Peyer's patch (tissue), 4 donors: Measurements from ENCODE around the gene NBL1. TPM values are rescaled to one million over a fixed set of nuclear protein-coding genes. Genes with fewer than 3 reads are reported as not detected.
"Not testable (repeated sequence)": the region's sequence is repeated elsewhere in the genome, so short reads cannot be mapped to it uniquely, and the experiment has no call there.

ENCODE experiments used
- DNase-seq, 3 donors: peaks; one replicate each; pipeline ENCODE4 v3.0.0-alpha.2; 2017 to 2019
- H3K27ac ChIP-seq, 4 donors: fragments of 200-600 bp; sonication (generic); one replicate each; pipeline ENCODE4 v1.5.1; 2016 to 2019
- H3K27me3 ChIP-seq, 2 donors: fragments of 200-600 bp; sonication (generic); one replicate each; pipeline ENCODE4 v1.5.1; 2019
- H3K36me3 ChIP-seq, 3 donors: fragments of 200-600 bp; sonication (generic); one replicate each; pipeline ENCODE4 v1.5.1; 2016 to 2019
- H3K4me1 ChIP-seq, 4 donors: fragments of 200-600 bp; sonication (generic); one replicate each; pipeline ENCODE4 v1.5.1; 2016 to 2019
- H3K4me3 ChIP-seq, 4 donors: fragments of 200-600 bp; sonication (generic); 1 replicate in 3 of 4; 2 replicates in 1 of 4; pipeline ENCODE4 v1.5.1; 2016 to 2019; ENCODE audit warnings: mild to moderate bottlenecking in 1 of 4
- H3K9me3 ChIP-seq, 4 donors: fragments of 200-600 bp; sonication (generic); one replicate each; pipeline ENCODE4 v1.5.1; 2016 to 2019; ENCODE audit warnings: mild to moderate bottlenecking in 1 of 4
- POLR2A ChIP-seq, 2 donors: fragments of 450-650 bp; IDR thresholded peaks; one replicate each; pipeline ENCODE4 v1.5.1; 2017; ENCODE audit warnings: antibody characterized with exemption in 2 of 2, mild to moderate bottlenecking in 2 of 2, moderate library complexity in 2 of 2
- total RNA-seq, 4 donors: library from RNA; depleted of rRNA; stranded (reverse); fragments of >200 nt; gene quantifications; one replicate each; pipeline ENCODE4 v1.1.0, GENCODE V29; 2016
- TF ChIP-seq, protein P1 (sequence below), 6 experiments: fragments of 450-650 bp in 4 of 6; fragments of 200-600 bp in 2 of 6; sonication (generic) in 1 of 6; IDR thresholded peaks; one replicate each; pipeline ENCODE4 v1.5.1; 2017 to 2019; ENCODE audit warnings: antibody characterized with exemption in 6 of 6, mild to moderate bottlenecking in 3 of 6, moderate library complexity in 1 of 6

The NBL1 gene
- total RNA-seq, 4 donors from 2014 or later = 187 to 348 (median 289) TPM

DNA sequence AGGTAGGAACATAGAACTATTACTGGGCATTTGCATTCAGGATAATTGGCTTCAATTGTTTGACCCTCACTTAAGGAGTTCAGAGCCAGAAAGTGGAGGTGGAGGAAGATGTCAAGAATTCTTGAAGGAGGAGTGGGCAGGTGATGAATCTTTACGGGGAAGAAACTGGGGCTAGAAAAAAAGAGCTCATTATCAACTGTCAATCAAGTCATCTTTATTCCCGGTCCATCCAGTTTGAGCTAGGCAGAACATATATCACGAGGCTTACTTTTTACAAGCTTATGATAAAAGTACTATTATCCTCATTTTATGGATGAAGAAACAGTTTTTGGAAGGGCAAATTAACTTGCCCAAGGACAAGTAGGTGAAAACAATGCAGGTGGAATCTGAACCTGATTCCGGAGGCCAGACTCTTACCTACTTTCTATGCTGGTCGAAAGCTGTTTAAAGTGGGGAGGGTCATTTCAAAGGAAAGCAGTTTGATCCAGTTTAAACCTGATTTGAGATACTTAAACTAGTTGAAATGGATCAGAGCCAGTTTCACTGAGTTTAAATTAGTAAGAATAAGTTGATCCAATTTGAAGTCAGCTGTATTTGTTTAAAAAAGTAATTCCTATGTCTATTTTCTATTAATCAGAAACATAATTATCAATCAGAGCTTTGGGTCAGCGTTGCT, 13.3 kb upstream of the NBL1 start:
- Histone ChIP-seq H3K27ac (no peak overlapping the region), H3K9me3 (no peaks in the 10 kb centered on the region), H3K4me1 (no peaks in the 10 kb centered on the region), H3K4me3 (no peak overlapping the region), H3K27me3 (no peaks in the 10 kb centered on the region), H3K36me3 (peaks cover 0 to 25% (median 0%) of the 10 kb centered on the region in 3 donors)
- no peak for TF ChIP-seq POLR2A (IDR thresholded peaks at IDR 0.05)
- TF ChIP-seq, protein P1, sequence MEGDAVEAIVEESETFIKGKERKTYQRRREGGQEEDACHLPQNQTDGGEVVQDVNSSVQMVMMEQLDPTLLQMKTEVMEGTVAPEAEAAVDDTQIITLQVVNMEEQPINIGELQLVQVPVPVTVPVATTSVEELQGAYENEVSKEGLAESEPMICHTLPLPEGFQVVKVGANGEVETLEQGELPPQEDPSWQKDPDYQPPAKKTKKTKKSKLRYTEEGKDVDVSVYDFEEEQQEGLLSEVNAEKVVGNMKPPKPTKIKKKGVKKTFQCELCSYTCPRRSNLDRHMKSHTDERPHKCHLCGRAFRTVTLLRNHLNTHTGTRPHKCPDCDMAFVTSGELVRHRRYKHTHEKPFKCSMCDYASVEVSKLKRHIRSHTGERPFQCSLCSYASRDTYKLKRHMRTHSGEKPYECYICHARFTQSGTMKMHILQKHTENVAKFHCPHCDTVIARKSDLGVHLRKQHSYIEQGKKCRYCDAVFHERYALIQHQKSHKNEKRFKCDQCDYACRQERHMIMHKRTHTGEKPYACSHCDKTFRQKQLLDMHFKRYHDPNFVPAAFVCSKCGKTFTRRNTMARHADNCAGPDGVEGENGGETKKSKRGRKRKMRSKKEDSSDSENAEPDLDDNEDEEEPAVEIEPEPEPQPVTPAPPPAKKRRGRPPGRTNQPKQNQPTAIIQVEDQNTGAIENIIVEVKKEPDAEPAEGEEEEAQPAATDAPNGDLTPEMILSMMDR (IDR thresholded peaks at IDR 0.05) = no peak
- no peak for DNase-seq

DNA sequence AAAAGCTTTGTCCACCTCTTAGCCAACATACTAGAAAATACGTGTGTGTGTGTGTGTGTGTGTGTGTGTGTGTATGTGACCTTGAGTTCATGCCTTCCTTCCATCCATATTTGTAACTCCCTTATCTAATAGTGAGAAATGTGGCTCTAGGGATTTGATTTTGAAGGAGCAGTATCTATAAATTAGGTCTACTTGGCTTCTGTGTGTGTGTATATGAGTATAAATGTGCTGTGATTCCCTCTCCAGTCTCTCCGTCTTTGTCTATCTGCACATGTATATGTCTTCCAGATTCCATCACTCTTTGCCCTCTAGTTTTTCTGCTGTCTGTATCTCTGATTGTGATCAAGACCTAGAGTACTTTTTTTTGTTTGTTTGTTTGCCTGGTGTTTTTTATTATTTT, 11.9 kb upstream of the NBL1 start:
- no peak for DNase-seq
- Histone ChIP-seq H3K4me3 (no peak overlapping the region), H3K27ac (no peak overlapping the region), H3K9me3 (no peaks in the 10 kb centered on the region), H3K27me3 (no peaks in the 10 kb centered on the region), H3K4me1 (no peaks in the 10 kb centered on the region), H3K36me3 (peaks cover 0 to 12% (median 0%) of the 10 kb centered on the region in 3 donors)
- TF ChIP-seq, protein P1 (IDR thresholded peaks at IDR 0.05) = no peak
- TF ChIP-seq POLR2A (IDR thresholded peaks at IDR 0.05) = no peak

DNA sequence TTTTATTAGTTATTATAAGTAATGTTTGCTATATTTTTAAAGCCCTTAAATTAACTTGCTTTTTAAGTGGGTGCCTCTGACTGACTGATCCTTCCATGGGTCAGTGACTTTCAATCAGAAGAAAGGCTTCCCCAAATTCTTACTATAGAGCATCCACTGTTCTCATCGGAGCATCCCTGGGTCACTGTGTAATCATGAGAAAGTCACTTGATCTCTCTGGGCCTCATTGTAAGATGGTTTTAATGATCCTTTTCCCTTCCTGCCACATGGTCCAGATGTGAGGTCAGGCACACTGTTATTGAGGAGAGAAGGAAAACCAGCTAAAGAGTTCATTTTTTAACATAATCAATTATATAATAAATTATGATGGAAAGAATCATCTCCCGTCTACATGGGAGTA, 11.0 kb upstream of the NBL1 start:
- Histone ChIP-seq H3K4me1 (no peaks in the 10 kb centered on the region), H3K27ac (no peak overlapping the region), H3K36me3 (peaks cover 0 to 3% (median 0%) of the 10 kb centered on the region in 3 donors), H3K27me3 (no peaks in the 10 kb centered on the region), H3K4me3 (no peak overlapping the region), H3K9me3 (no peaks in the 10 kb centered on the region)
- no peak for DNase-seq
- TF ChIP-seq POLR2A (IDR thresholded peaks at IDR 0.05) = no peak
- TF ChIP-seq, protein P1 (IDR thresholded peaks at IDR 0.05) = no peak

DNA sequence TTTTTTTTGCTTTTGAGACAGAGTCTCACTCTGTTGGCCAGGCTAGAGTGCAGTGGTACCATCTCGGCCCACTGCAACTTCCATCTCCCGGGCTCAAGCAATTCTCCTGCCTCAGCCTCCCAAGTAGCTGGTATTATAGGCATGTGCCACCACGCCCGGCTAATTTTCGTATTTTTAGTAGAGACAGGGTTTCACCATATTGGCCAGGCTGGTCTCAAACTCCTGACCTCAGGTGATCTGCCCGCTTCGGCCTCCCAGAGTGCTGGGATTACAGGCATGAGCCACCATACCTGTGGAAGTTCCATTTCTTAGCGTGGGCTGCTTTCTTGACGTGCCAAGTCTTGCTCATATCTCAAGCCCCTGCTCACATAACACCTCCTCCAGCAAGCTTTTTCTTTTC, 9.0 kb upstream of the NBL1 start:
- H3K27me3 ChIP-seq, H3K36me3 ChIP-seq, H3K4me1 ChIP-seq, H3K9me3 ChIP-seq, DNase-seq, H3K4me3 ChIP-seq, H3K27ac ChIP-seq: not testable (repeated sequence)

DNA sequence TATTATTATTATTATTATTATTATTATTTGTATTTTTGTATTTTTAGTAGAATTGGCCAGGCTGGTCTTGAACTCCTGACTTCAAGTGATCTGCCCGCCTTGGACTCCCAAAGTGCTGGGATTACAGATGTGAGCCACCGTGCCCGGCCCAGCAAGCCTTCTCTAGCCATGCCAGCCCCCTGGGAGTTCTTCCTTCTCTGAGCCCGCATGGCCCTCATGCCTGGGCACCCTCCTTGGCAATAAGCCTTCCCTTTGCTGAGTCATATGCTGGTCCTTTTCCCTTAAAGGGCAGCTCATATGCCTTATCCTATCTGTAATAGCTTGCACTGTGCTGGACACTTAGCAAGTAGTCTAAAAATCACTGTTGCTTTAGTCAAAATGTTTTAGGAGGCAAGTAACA, 8.5 kb upstream of the NBL1 start:
- Histone ChIP-seq H3K9me3 (no peaks in the 10 kb centered on the region), H3K4me3 (no peak overlapping the region), H3K4me1 (peaks cover 0 to 5% (median 0%) of the 10 kb centered on the region in 4 donors), H3K36me3 (no peaks in the 10 kb centered on the region), H3K27ac (no peak overlapping the region), H3K27me3 (no peaks in the 10 kb centered on the region)
- TF ChIP-seq, protein P1 (IDR thresholded peaks at IDR 0.05) = no peak
- no peak for TF ChIP-seq POLR2A (IDR thresholded peaks at IDR 0.05)
- no peak for DNase-seq

DNA sequence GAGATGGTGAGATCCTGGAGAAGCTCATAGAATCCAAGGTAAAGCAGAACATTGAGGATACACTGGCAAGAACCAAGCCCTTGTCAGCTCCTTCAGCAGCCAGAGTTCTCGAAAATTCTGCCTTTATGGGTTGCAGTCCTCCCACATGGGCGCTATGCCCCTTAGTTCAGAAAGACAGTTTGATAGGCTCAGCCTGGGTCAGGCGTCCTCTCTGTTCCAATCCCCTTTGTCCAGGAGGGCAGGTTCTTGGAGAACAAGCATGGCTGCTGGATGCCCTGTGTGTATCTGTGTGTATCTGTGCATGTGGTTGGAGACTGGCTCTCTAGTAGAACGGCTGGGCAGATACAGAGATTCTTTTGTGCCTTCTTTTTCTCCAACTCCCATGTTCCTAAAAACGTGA, 8.0 kb upstream of the NBL1 start:
- Histone ChIP-seq H3K4me3 (no peak overlapping the region), H3K9me3 (no peaks in the 10 kb centered on the region), H3K27ac (no peak overlapping the region), H3K27me3 (no peaks in the 10 kb centered on the region), H3K4me1 (peaks cover 0 to 7% (median 0%) of the 10 kb centered on the region in 4 donors), H3K36me3 (no peaks in the 10 kb centered on the region)
- no peak for TF ChIP-seq POLR2A (IDR thresholded peaks at IDR 0.05)
- TF ChIP-seq, protein P1 (IDR thresholded peaks at IDR 0.05) = no peak
- DNase-seq = no peak

DNA sequence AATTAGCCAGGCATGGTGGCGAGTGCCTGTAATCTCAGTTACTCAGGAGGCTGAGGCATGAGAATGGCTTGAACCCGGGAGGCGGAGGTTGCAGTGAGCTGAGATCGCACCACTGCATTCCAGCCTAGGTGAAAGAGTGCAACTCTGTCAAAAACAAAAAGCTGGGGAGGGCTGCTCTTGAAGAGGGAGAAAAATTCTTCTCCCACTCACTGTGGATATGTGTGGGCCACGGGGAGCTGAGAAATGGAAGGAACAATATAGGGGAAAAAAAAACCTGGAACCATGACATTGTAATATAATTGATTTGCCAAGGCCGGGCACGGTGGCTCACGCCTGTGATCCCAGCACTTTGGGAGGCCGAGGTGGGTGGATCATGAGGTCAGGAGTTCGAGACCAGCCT, 7.4 kb upstream of the NBL1 start:
- H3K4me1 ChIP-seq, H3K27me3 ChIP-seq, H3K4me3 ChIP-seq, H3K9me3 ChIP-seq, H3K27ac ChIP-seq, DNase-seq, H3K36me3 ChIP-seq: not testable (repeated sequence)
